Gastrocnemius medialis (tissue), 4 donors: ENCODE results near the gene GRIK1. TPM values are rescaled to one million over a fixed set of nuclear protein-coding genes. Genes with fewer than 3 reads are reported as not detected.

Experiments
- ATAC-seq, 2 donors: fragments of 150-250 bp; one replicate each; pipeline ENCODE4 v1.9.1; 2016
- DNase-seq, 2 donors: peaks; one replicate each; pipeline ENCODE4 v3.0.0-alpha.2; 2019
- H3K27ac ChIP-seq, 4 donors: fragments of 200-600 bp; sonication (generic); 1 replicate in 1 of 4; 2 replicates in 3 of 4; pipeline ENCODE4 v1.5.1; 2016 to 2018; ENCODE audit warnings: mild to moderate bottlenecking in 2 of 4, moderate library complexity in 1 of 4
- H3K27me3 ChIP-seq, 3 donors: fragments of 200-600 bp; sonication (generic) in 2 of 3; 1 replicate in 1 of 3; 2 replicates in 2 of 3; pipeline versions ENCODE4 v1.5.1 to v1.6.0; 2016 to 2019; ENCODE audit warnings: mild to moderate bottlenecking in 1 of 3, moderate library complexity in 1 of 3
- H3K36me3 ChIP-seq, 2 donors: fragments of 200-600 bp; sonication (generic) in 1 of 2; one replicate each; pipeline ENCODE4 v1.5.1; 2017 to 2018
- H3K4me1 ChIP-seq, 2 donors: fragments of 200-600 bp; sonication (generic) in 1 of 2; one replicate each; pipeline ENCODE4 v1.5.1; 2016 to 2017; ENCODE audit warnings: mild to moderate bottlenecking in 2 of 2
- H3K4me3 ChIP-seq, 4 donors: fragments of 200-600 bp; sonication (generic) in 3 of 4; 1 replicate in 1 of 4; 2 replicates in 3 of 4; pipeline ENCODE4 v1.5.1; 2016 to 2019; ENCODE audit warnings: mild to moderate bottlenecking in 2 of 4
- H3K9me3 ChIP-seq, 3 donors: fragments of 200-600 bp; sonication (generic) in 2 of 3; 1 replicate in 1 of 3; 2 replicates in 2 of 3; pipeline ENCODE4 v1.5.1; 2016 to 2019
- CTCF ChIP-seq, 5 experiments: fragments of 450-650 bp in 3 of 5; fragments of 200-600 bp in 2 of 5; sonication (generic) in 2 of 5; IDR thresholded peaks in 4 of 5; conservative IDR thresholded peaks in 1 of 5; 1 replicate in 4 of 5; 2 replicates in 1 of 5; pipeline ENCODE4 v1.5.1; 2016 to 2019; ENCODE audit warnings: antibody characterized with exemption in 5 of 5, mild to moderate bottlenecking in 3 of 5, moderate library complexity in 3 of 5
- POLR2A ChIP-seq, 2 donors: fragments of 450-650 bp; IDR thresholded peaks; one replicate each; pipeline ENCODE4 v1.6.1; 2017; ENCODE audit warnings: antibody characterized with exemption in 2 of 2, mild to moderate bottlenecking in 2 of 2, moderate library complexity in 2 of 2
- in situ Hi-C, 4 donors: fragments of 200-750 bp; cut with MboI; loops; one replicate each; pipeline versions ENCODE4 v1.15.0 to v1.8.0; 2017; ENCODE audit warnings: low sequenced_read_pairs in 4 of 4
- intact Hi-C: fragments of 100-400 bp; cut with DNase I; formaldehyde crosslinking; loops from one replicate; pipeline ENCODE4 v1.15.1; 2023; ENCODE audit warnings: low total_unique reads
- total RNA-seq, 4 donors: library from RNA; depleted of rRNA; stranded (reverse); fragments of >200 nt; gene quantifications; one replicate each; pipeline versions ENCODE4 v1.1.0 to v1.2.3, GENCODE V29; 2016

The GRIK1 gene
- total RNA-seq, 4 donors from 2014 or later: 0.13 TPM; not detected in 3

GRCh38 chr21:29639366-29640079, 300.3 kb downstream of the GRIK1 start:
- DNase-seq (no peak), ATAC-seq (no peak)
- TF ChIP-seq POLR2A (IDR thresholded peaks at IDR 0.05) (no peak), CTCF (IDR thresholded peaks at IDR 0.05 in 4 of 5, conservative IDR thresholded peaks at IDR 0.05 in 1 of 5) (no peak)
- in situ Hi-C loops: no loop called here
- H3K4me1 ChIP-seq: no peaks in the 10 kb centered on the region
- no peak overlapping the region for H3K27ac ChIP-seq
- H3K4me3 ChIP-seq: no peak overlapping the region
- no peaks in the 10 kb centered on the region for H3K27me3 ChIP-seq
- no peaks in the 10 kb centered on the region for H3K36me3 ChIP-seq
- intact Hi-C loops: no loop called here
- no peaks in the 10 kb centered on the region for H3K9me3 ChIP-seq

- intact Hi-C loops: no loop called here
- ATAC-seq: no peak
- in situ Hi-C loops: no loop called here
- no peak overlapping the region for H3K27ac ChIP-seq
- H3K27me3 ChIP-seq: no peaks in the 10 kb centered on the region
- no peaks in the 10 kb centered on the region for H3K36me3 ChIP-seq
- TF ChIP-seq POLR2A (IDR thresholded peaks at IDR 0.05) (no peak), CTCF (IDR thresholded peaks at IDR 0.05 in 4 of 5, conservative IDR thresholded peaks at IDR 0.05 in 1 of 5) (no peak)
- no peak overlapping the region for H3K4me3 ChIP-seq
- no peak for DNase-seq
- H3K9me3 ChIP-seq: no peaks in the 10 kb centered on the region
- no peaks in the 10 kb centered on the region for H3K4me1 ChIP-seq
These were observed 301.0 kb downstream of the GRIK1 start for GRCh38 chr21:29638761-29639327.

- no peaks in the 10 kb centered on the region for H3K9me3 ChIP-seq
- no peaks in the 10 kb centered on the region for H3K36me3 ChIP-seq
- DNase-seq (no peak), ATAC-seq (no peak)
- TF ChIP-seq POLR2A (IDR thresholded peaks at IDR 0.05): no peak
- TF ChIP-seq CTCF (IDR thresholded peaks at IDR 0.05 in 4 of 5, conservative IDR thresholded peaks at IDR 0.05 in 1 of 5): no peak
- H3K27ac ChIP-seq: no peak overlapping the region
- H3K27me3 ChIP-seq: no peaks in the 10 kb centered on the region
- H3K4me1 ChIP-seq: no peaks in the 10 kb centered on the region
- no peak overlapping the region for H3K4me3 ChIP-seq
- in situ Hi-C loops: no loop called here
- intact Hi-C loops: no loop called here
These were observed 301.7 kb downstream of the GRIK1 start for GRCh38 chr21:29638138-29638537.

GRCh38 chr21:29637553-29637952, 302.2 kb downstream of the GRIK1 start:
- no peaks in the 10 kb centered on the region for H3K9me3 ChIP-seq
- no peaks in the 10 kb centered on the region for H3K27me3 ChIP-seq
- H3K4me1 ChIP-seq: no peaks in the 10 kb centered on the region
- no peak overlapping the region for H3K27ac ChIP-seq
- ATAC-seq: no peak
- in situ Hi-C loops (no loop called here), intact Hi-C loops (no loop called here)
- TF ChIP-seq POLR2A (IDR thresholded peaks at IDR 0.05): no peak
- TF ChIP-seq CTCF (IDR thresholded peaks at IDR 0.05 in 4 of 5, conservative IDR thresholded peaks at IDR 0.05 in 1 of 5): no peak
- no peak for DNase-seq
- H3K36me3 ChIP-seq: no peaks in the 10 kb centered on the region
- H3K4me3 ChIP-seq: no peak overlapping the region
